DMS114 treated with DMSO at 0.1 percent for 48 hours (cell line): Measurements from ENCODE around the gene DOLK.
A peak's percentile ranks its signal among the peaks of the same experiment; 100 is the strongest.

Experiments used
- DNase-seq: peaks from one replicate; lab custom pipeline; 2025; ENCODE audit not compliant: unreplicated experiment; lab: John Stamatoyannopoulos, UW

DOLK gene

DNA sequence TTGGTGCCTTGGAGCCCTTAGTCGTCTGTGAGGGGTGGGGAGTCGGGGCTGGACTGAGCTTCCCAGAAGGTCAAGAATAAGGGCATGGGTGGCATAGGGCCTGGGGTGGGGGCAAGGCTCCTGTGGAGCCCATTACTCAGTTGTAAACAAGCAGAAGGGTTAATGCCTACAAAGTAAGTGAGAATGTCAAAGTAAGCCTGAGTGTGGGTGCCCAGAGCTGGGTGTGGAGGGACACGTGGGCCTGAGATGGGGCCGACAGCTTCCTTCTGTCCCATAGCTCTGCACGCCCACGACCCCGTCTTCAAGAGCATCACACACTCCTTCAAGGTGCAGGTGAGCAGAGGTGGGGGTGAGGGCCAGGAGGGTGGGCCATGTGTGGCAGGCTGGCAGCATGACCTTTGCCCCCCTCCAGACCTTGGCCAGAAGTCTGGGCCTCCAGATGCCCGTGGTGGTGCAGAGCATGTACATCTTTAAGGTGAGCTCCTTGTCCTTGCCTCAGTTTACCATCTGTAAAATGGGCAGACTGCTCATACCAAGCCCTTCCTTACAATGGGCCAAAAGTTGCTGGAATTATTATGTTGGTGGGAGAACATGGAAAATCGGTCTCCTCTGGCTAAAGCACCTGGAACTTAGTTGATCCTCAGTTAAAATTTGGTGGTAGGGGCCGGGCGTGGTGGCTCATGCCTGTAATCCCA is 11.1 kb downstream of the DOLK start:
- no peak for DNase-seq

DNA sequence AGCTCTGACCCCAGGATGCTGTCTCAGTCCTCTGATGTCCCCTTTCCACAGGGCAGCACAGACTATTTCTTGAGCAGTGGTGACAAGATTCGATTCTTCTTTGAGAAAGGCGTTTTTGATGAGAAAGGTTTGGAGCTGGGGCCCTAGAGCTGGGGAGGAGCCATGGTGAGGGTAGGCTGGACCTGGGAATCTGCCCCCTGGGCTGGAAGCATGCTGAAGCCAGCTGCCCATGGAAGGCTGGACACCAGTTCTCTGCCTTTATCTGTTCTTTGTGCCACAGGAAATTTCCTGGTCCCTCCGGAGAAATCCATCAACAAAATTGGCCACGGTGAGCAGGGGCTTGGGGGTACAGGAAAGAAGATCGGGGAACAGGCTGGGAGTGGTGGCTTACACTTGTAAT is 13.7 kb downstream of the DOLK start:
- no peak for DNase-seq

DNA sequence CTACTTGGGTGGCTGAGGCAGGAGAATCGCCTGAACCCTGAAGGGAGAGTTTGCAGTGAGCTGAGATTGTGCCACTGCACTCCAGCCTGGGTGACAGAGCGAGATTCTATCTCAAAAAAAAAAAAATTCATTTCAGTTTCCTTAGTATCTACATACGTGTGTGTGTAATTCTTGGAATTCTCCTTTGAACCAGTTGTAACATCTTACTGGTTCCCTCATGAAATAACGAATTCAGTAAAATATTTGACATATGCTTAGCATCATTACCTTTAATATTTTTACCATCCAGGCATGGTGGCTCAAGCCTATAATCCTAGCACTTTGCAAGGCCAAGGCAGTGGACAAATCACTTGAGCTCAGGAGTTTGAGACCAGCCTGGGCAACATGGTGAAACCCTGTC is 17.8 kb downstream of the DOLK start:
- no peak for DNase-seq

DNA sequence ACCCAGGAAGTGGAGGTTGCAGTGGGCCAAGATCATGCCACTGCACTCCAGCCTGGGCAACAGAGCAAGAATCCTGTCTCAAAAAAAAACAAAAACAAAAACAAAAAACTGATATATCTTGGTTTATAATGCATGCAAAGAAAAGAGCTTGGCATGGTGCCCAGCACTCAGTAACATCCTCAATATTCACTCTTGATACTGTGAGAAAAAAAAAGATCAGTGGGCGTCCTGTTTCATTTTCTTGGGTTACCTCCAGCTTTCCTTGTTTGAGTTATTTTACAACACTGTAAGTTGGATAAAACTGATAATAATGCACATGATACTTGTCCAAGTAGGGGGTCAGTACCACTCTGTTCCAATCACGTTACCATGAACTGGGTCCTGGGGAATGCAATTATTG is 18.8 kb downstream of the DOLK start:
- no peak for DNase-seq

DNA sequence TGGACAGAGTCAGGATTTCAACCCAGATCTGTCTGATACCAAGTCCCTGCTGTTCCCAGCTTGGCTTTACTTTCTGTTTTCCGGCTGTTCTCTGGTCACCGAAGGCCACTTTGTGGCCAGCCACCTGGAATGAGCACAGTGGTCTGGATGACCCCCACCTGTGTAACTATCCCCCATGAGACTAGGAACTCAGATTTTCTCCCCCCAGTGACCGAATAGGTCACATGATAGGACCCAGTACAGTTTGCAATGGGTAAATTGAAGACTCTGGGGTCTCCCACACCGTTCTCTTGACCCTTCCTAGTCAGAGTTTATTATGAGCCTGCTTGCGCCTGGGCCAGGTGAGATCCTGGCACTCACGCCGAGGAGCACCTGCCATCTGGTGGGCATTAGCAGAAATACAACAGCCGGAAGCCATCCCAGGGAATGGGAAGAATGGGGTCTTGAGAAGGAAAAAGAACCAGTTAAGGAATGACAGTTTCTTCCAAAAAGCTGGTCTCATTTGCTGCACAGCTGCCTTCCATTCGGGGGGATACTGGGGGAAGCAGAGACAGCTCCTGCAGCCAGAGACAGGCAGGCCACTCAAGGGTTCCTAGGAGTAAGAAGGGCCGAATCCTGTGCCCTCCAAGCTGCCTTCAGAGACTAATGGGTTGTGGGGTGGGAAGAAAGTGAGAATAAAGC is 19.5 kb downstream of the DOLK start:
- DNase-seq: peak; percentile 9

DNA sequence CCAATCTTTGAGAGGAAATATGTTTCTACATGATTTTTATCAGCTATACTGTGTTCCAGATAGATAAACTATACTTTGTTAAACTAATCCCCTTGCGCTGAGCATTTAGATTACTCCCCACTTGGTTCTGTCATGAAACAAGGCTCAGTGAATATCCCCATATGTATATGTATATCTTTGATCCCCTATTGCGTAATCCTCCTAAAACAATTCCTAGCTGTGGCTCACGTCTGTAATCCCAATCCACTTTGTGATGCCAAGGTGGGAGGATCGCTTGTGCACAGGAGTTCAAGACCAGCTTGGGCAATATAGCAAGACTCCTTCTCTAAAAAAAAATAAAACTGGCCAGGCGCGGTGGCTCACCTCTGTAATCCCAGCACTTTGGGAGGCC is 23.9 kb downstream of the DOLK start:
- DNase-seq: no peak

DNA sequence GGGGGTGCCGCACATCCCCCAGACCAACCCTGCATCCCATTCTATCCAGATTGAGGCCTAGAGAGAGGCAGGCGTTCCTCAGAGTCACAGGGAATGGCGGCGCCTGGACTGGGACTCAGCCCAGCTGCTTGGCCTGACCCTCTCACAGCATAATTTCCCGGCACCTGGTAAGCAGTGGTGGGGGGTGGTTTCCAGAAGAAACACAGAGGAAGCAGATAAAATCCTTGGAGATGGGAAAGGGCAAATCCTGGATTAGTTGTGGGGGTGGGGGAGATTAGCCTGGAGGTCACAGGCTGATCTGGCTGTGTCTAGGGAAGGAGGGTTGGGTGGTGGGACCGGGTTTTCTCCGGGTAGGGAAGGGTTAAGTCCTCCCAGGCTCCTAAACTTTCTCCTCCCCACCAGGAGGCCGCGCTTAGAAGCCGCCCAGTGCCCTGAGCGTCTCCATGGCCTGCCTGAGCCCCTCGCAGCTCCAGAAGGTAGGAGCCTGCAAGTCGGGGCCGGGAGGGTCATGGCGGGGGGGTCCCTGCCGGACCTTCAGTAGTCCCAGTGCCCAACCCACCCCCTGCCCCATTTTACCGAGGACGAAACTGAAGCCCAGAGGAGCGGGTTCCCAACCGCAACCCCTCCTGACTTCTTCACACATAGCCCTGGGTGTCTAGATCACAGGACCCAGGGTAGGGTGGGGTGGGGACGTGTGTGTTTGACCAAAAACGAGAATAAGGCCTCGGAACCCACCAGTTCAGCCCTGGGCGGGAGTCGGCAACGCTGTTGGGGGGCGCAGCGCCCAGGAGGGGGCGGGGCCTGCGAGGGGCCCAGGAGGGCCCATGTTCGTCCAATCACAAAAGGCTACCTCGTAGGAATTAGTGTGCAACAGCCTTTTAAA is 25.3 kb downstream of the DOLK start:
- DNase-seq: peak; percentile 23

DNA sequence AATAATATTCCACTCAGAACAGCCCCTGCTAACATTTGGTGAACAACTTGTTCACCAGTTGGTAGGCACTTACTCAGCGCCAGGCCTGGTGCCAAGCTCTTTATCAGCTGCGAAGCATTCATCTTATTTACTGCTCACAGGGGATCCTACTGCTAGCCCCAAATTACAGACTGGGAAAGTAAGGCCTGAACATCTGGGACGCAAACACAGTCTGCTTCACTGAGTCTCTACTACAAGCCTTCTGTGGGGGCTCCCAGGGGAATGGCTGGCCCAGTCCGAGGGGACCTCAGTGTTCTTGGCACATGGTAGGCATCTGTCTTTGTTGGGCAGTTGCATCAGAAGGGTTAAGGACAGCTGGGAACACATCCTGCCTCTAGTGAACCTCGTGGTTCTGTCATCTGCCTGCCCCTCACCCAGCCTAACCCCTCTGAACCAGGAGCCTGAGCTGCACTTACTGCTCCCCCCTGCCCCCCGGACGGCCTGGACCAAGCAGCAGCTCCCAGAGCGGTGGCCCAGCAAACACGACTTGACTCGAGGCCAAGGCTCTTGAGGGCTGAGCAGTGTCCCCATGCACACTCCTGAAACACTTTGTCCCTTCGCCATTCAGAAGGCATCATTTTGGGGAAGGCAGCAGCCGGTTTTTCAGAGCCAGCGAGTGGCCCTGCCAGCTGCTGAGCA is 26.9 kb downstream of the DOLK start, which contains the start of gene PHYHD1:
Gene PHYHD1 (plus strand): TSS at position 602 of the 678 bp plus-strand sequence. CDS start 1,342 bp downstream, outside the sequence.
- DNase-seq: no peak

DNA sequence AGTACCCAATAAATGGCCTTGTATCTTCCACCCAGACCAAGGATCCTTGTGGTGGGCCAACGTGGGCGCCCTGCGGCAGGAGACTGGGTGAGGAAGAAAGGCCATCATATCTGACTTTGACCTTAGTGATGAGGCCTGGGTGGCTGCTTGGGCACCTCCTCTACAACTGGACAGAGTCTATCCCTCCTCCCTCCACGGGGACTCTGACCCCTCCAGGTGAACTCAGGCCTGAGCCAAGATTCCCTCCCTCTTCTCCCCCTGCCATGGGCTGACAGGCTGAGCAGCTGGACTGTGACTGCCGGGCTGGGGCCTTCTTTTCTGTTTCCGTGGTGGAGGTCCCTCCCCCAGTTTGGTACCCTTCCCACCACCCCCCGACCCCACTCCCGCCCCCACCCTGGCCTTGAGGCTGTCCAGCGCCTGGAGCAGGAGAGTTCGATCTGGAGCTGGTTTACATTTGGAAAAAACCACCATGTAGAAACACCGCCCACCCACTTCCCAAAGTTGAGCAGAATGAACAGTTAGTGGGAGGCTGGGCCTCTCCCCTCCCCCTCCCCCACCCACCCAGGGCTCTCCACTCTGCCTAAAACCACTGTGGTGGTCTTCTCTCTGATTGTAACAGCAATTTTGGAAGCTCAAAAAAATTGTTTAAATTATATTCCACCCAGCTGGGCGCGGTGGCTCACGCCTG is 27.9 kb downstream of the DOLK start:
- DNase-seq: no peak

DNA sequence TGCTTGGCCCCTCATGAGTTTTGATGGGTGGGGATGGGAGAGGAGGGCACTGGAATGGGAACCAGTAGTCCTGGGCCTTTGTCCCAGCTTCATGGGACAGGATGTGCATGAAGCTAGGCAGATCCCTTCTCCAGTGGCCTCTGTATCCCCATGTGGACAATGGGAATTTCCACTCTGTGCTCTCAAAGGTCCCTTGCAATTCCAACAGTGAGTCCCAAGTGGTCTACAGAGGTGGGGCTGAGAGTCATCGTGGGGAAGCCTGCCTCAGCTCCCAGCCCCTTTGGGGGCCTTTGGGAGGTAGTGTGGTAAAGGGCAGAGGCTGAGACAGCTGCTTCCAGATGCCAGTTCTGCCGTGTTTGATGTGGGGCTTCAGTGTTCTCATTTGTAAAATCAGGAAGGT is 28.5 kb downstream of the DOLK start:
- DNase-seq: no peak

DNA sequence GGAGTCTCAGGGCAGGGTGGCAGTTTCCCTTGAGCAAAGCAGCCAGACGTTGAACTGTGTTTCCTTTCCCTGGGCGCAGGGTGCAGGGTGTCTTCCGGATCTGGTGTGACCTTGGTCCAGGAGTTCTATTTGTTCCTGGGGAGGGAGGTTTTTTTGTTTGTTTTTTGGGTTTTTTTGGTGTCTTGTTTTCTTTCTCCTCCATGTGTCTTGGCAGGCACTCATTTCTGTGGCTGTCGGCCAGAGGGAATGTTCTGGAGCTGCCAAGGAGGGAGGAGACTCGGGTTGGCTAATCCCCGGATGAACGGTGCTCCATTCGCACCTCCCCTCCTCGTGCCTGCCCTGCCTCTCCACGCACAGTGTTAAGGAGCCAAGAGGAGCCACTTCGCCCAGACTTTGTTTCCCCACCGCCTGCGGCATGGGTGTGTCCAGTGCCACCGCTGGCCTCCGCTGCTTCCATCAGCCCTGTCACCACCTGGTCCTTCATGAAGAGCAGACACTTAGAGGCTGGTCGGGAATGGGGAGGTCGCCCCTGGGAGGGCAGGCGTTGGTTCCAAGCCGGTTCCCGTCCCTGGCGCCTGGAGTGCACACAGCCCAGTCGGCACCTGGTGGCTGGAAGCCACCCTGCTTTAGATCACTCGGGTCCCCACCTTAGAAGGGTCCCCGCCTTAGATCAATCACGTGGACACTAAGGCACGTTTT is 30.1 kb downstream of the DOLK start:
- no peak for DNase-seq

DNA sequence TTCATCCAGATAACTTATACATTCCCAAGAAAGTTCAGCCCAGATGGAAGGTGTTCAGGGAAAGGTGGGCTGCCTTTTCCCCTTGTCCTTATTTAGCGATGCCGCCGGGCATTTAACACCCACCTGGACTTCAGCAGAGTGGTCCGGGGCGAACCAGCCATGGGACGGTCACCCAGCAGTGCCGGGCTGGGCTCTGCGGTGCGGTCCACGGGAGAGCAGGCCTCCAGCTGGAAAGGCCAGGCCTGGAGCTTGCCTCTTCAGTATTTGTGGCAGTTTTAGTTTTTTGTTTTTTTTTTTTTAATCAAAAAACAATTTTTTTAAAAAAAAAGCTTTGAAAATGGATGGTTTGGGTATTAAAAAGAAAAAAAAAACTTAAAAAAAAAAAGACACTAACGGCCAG is 30.7 kb downstream of the DOLK start:
- DNase-seq: no peak

DNA sequence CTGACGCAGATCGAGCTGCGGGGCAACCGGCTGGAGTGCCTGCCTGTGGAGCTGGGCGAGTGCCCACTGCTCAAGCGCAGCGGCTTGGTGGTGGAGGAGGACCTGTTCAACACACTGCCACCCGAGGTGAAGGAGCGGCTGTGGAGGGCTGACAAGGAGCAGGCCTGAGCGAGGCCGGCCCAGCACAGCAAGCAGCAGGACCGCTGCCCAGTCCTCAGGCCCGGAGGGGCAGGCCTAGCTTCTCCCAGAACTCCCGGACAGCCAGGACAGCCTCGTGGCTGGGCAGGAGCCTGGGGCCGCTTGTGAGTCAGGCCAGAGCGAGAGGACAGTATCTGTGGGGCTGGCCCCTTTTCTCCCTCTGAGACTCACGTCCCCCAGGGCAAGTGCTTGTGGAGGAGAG is 31.2 kb downstream of the DOLK start:
- no peak for DNase-seq

DNA sequence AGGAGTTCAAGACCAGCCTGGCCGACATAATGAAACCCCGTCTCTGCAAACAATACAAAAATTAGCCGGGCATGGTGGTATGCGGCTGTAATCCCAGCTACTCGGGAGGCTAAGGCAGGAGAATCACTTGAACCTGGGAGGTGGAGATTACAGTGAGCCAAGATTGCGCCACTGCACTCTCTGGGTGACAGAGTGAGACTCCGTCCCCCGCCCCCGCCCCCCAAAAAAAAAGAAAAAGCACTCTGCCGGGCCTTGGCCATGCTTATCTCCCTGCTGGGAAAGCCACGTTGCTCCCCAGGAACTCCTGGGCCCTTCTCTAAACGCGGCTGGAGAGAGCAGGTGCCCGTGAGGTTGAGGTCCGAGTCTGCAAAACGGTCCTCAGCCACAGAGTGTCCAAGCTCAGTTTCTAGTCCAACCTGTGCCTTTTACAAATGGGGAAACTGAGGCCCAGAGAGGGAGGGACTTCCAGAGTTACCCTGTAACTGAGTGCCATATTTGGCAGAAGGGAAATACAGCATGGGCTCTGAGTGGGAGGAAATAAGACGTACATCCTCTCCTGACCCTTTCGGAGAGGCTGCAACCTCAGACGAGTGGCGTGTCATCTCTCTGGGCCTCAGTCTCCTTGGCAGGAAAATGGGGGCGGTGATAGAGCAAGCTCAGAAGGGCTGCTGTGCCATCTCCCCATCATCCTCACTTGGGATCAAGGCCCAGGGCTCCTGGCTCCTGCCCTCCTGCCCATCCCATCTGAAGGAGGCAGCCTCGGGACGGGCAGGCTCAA is 33.2 kb downstream of the DOLK start:
- no peak for DNase-seq

DNA sequence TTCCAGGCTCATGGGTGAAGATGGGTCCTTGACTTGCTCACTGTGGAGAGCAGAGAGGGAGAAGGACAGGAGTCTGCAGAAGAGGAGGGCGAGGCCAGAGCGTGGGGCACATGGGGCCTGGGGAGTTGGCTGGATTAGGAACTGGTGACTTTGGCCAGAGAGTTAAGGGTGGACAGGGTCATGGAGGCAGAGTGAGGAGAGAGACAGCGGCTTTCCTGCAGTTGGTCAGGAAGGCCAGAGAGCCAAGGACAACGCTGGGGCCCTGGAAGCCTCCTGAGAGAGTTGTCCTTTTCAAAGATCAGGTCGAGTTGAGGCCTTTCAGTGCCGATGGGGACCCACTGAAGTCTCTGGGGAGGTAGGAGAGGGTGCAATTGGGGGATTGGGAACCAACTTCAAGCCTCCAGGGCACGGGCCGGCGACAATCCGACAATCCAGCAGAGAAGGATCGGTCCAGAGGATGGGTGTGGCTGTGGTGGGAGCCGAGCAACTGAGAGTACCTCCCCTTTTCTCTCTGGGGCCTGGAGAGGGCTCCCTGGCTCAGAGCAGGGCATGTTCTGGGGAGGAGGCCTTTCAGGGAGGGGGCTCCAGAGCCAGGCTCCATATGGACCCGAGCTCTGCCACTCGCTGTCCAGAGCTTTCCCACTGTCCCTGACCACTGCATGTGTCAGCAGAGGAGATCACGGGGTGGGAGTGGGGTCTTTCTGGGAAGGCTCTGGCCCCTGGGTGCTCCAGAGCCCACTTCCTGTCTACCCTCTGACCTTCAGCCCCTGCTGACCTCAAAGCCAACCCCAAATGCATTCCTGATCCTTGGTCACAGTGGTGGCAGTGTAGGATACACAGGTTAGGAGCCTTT is 34.1 kb downstream of the DOLK start:
- no peak for DNase-seq

DNA sequence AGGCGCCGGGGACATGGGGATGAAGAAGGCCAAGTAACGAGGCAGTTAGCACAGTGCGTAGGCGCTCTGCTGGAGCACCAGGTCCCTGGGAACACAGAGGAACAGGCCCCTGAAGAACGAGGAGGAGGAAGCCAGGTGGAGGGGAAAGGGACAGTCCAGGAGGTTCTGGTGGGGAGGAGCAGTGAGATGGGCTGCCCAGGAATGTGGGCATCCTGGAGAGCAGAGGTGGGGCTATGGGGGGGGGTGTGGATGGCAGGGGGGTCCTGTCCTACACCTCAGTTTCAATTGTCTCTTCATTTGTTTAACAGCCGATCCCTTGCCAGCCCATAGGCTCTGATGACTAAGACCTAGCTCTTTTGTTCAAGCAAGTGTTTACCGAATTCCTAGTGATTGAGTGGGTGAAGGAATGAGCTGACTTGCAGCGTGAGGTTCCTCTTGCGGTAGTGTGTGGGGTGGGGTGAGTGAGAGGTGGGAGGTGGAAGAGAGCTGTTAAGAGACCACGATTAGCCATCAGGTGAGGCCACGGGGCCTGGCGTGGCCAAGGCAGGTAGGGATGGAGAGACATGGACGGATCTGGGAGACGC is 35.0 kb downstream of the DOLK start:
- no peak for DNase-seq

DNA sequence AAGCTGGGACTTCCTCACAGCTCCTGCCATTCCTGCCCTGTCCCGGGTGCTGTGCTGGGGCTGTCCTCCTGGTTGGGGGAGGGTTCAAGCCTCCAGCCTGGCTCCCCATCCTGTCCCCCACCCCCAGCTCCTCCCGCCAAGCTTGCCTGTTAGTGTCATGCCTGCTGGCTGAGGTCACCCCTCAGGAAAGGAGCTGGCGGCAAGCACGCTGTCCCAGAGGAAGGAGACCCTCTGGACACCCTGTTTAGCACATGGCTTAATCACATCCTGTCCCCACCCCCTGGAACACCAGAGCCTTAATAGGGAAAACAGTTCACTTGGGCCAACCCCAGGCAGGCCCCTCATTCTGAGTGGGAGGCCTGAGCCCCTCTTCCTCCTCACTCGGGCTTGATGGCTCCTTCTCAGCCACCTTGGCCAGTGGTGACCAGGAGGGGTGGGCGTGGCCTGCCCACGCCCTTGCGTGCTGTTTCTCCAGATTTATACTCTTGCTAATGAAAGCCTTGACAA is 35.8 kb downstream of the DOLK start:
- no peak for DNase-seq

DNA sequence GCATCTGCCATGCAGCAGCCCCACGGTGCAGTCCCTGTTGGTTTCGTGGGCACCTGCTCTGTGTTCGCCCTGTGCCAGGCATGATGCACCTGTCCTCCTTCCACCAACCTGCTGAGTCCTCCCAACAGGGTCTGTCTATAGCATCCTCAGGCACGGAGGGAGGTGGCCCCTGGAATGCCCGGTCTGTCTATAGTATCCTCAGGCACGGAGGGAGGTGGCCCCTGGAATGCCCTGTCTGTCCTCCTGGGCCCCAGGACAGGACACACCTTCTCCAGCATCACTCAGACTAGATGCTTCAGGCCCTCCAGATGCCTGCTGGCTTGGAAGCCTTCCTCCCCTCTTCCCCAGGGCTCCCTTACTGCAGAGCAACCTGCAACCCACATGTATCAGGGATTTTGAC is 36.5 kb downstream of the DOLK start:
- no peak for DNase-seq
